ENCODE results near the gene XRRA1.

- TF ChIP-seq CTCF (IDR thresholded peaks at IDR 0.05), result no peak
- no peak for TF ChIP-seq POLR2A (IDR thresholded peaks at IDR 0.05)
Measured at GRCh38 chr11:74822170-74822569, 126.7 kb downstream of the XRRA1 start.

Measured in heart left ventricle (tissue), 13 donors.